Fibroblast of pulmonary artery (primary cell): ENCODE measurements around the gene MCM9.
"Not testable (repeated sequence)": the region's sequence is repeated elsewhere in the genome, so short reads cannot be mapped to it uniquely, and the experiment has no call there.

ENCODE experiments used
- DNase-seq: peaks from one replicate; pipeline ENCODE4 v3.0.0-alpha.2; 2010; ENCODE audit warnings: low read depth
- H3K4me3 ChIP-seq: replicated peaks from 2 replicates; pipeline ENCODE4 v1.5.1; 2011; ENCODE audit warnings: low read depth, mild to moderate bottlenecking, control low read depth, low read length, moderate library complexity
- TF ChIP-seq, protein P1 (sequence below): IDR thresholded peaks from 2 replicates; pipeline ENCODE4 v1.5.1; 2011; ENCODE audit warnings: mild to moderate bottlenecking, control low read depth, low read length, inconsistent platforms; ENCODE audit errors: missing control alignments

Gene MCM9

DNA sequence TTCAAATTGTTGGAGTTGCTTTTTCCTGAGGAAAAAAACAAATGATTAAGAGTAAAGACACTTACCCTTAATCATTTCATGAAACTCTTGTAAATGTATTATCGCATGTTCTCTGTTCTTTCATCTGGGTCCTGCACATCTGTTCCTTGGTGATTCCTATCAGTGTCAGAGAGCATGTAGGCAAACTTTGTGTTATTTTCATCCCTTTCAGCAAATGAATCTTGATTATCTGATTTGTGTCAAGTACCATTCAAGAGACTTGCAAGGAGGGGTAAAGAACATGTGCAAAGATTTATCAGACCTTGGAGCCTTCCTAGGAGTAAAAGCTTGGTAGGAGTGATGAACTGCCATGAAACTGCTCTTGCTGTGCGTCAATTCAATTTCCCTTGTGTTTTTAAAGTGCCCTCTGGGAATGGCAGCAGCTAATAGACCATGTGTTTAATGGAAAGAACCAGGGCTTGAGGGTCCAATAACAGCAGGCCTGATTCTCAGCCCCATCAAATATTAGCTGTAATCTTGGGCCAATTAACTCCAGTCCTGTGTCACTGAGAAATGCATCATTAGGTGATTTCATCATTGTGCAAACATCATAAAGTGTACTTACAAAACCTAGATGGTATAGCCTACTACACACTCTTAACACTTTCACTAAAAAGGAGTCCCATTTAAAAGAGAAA lies 164.7 kb downstream of the MCM9 start:
- H3K4me3 ChIP-seq: no peak overlapping the region
- DNase-seq: no peak
- TF ChIP-seq, protein P1, sequence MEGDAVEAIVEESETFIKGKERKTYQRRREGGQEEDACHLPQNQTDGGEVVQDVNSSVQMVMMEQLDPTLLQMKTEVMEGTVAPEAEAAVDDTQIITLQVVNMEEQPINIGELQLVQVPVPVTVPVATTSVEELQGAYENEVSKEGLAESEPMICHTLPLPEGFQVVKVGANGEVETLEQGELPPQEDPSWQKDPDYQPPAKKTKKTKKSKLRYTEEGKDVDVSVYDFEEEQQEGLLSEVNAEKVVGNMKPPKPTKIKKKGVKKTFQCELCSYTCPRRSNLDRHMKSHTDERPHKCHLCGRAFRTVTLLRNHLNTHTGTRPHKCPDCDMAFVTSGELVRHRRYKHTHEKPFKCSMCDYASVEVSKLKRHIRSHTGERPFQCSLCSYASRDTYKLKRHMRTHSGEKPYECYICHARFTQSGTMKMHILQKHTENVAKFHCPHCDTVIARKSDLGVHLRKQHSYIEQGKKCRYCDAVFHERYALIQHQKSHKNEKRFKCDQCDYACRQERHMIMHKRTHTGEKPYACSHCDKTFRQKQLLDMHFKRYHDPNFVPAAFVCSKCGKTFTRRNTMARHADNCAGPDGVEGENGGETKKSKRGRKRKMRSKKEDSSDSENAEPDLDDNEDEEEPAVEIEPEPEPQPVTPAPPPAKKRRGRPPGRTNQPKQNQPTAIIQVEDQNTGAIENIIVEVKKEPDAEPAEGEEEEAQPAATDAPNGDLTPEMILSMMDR: no peak

DNA sequence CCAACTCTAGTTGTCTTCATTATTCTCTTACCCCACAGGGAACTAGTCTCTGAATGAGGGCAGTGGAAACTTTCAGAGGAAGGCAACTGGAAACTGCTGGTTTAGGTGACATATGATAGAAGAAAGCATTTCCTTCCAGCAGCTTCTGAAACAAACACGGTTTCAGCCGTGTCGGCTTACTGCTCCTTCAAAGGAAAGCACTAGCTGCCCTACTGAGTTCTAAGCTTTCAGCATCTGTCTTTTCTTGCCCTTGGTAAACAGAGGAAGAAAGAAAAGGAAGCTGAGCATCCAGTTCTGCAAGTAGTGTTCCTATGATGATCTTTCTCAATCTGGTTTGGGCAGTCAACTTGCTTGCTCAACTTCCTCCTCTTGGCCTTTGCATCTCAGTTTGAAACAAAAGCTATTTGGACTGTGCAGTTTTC lies 166.0 kb downstream of the MCM9 start:
- TF ChIP-seq, protein P1: no peak
- DNase-seq: peak; percentile 24
- no peak overlapping the region for H3K4me3 ChIP-seq

DNA sequence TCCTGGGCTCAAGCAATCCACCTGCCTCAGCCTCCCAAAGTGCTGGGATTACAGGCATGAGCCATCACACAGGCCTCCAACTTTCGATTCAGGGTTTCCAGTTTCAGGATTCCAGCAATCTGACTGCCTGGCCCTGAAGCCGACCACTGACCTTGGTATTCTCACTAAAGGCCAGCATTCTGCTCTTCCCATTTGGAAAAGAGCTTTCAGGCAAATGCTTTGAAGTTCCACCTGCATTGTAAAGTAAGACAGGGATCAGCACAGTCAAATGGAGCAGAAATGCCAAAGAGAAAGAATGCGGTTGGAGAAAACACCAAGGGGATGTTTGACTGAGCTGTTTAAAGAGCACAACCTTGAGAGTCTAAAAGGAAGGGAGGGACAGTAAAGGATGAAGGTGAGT lies 166.5 kb downstream of the MCM9 start:
- no peak for DNase-seq

DNA sequence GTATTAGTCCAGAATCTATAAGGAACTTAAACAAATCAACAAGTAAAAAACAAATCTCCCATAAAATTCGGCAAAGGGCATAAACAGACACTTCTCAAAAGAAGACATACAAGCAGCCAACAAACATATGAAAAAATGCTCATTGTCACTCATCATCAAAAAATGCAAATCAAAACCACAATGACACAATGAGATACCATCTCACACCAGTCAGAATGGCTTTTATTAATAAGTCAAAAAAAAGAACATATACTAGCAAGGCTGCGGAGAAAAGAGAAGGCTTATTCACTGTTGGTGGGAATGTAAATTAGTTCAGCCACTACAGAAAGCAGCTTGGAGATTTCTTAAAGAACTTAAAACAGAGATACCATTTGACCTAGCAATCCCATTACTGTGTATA lies 169.6 kb downstream of the MCM9 start:
- not testable (repeated sequence) for DNase-seq, H3K4me3 ChIP-seq

More for the DNA sequence above, 166.5 kb downstream of the MCM9 start:
- TF ChIP-seq, protein P1: no peak
- no peak overlapping the region for H3K4me3 ChIP-seq

DNA sequence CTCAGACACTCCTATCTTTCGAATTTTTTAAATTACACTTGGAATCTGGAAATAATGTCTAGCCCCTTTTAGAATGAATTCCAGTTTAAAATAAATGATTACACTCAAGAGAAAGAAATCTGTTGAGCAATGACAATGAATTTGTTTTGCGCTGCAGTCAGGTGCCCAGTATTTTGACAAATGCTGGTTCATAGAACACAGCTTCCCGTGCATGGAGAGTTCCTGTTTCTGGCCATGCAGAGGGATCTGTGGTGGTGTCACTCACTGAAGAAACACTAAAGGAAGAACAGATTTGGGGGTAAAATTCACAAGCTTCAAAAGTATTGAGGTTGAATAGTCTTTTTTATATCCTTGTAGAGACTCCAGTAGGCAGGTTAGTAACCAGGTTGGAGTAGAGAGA lies 170.2 kb downstream of the MCM9 start:
- no peak for DNase-seq
- H3K4me3 ChIP-seq: no peak overlapping the region
- TF ChIP-seq, protein P1: no peak
